Vagina (tissue), 2 donors: Measurements from ENCODE around the gene UROC1.

Source experiments
- CTCF ChIP-seq, 3 experiments: fragments of 450-650 bp in 2 of 3; fragments of 200-600 bp in 1 of 3; sonication (generic) in 1 of 3; IDR thresholded peaks; one replicate each; pipeline ENCODE4 v1.5.1; 2017 to 2019; ENCODE audit warnings: antibody characterized with exemption in 3 of 3, mild to moderate bottlenecking in 2 of 3, moderate library complexity in 2 of 3
- POLR2A ChIP-seq, 2 donors: fragments of 450-650 bp; IDR thresholded peaks; one replicate each; pipeline ENCODE4 v1.6.1; 2017; ENCODE audit warnings: antibody characterized with exemption in 2 of 2, mild to moderate bottlenecking in 2 of 2, moderate library complexity in 2 of 2
- POLR2AphosphoS5 ChIP-seq, 2 donors: sonication (generic); formaldehyde crosslinking; IDR thresholded peaks; one replicate each; pipeline ENCODE4 v1.9.0; 2017; ENCODE audit warnings: antibody characterized with exemption in 2 of 2, mild to moderate bottlenecking in 2 of 2, low read depth in 1 of 2; ENCODE audit not compliant: insufficient read depth in 1 of 2

DNA sequence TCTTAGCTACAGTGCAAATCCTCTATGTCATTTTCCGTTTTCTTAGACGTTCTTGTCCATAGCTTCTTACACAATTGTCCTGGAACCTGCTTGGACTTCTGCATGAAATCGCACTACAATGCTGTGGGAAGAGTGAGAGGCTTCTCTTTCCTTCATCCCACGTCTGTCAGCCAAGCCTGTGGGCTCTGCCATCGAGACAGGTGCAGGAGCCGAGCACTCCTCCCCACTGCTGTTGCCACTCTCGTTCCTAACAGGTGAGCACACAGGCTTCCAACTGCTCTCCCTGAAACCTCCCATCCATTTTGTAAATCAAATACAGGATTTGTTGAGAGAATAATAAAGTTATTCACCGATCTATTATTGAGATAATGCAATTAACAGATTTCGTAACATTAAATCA lies 65.4 kb downstream of the UROC1 start:
- no peak for TF ChIP-seq CTCF (IDR thresholded peaks at IDR 0.05)
- TF ChIP-seq POLR2A (IDR thresholded peaks at IDR 0.05), result no peak
- no peak for TF ChIP-seq POLR2AphosphoS5 (IDR thresholded peaks at IDR 0.05; ENCODE audit: insufficient read depth in 1 of 2, low read depth in 1 of 2)
